ENCODE measurements around the gene PTPRT. TPM values are rescaled to one million over a fixed set of nuclear protein-coding genes. Genes with fewer than 3 reads are reported as not detected.

The PTPRT gene
- total and polyA plus RNA-seq, 2 experiments from 2014 or later, result not detected

GRCh38 chr20:42191140-42191860 is 998.4 kb downstream of the PTPRT start:
- ATAC-seq, result no peak
- no peak for TF ChIP-seq ZNF114 (CRISPR knock-in tag; IDR thresholded peaks at IDR 0.05)
- no peak for TF ChIP-seq REST (IDR thresholded peaks at IDR 0.05; ENCODE audit: unreplicated experiment)
- no peak for TF ChIP-seq STAT1 (IDR thresholded peaks at IDR 0.05; ENCODE audit: unreplicated experiment)
- TF ChIP-seq CTCF (conservative IDR thresholded peaks at IDR 0.05; ENCODE audit: low read depth in 2 of 2), result no peak
- no peak for TF ChIP-seq EZH2 (IDR thresholded peaks at IDR 0.05; ENCODE audit: low read depth, unreplicated experiment)
- no peak for TF ChIP-seq JUNB (IDR thresholded peaks at IDR 0.05; ENCODE audit: unreplicated experiment)
- no peak for TF ChIP-seq POLR2AphosphoS5 (IDR thresholded peaks at IDR 0.05; ENCODE audit: low read depth)
- no peak for TF ChIP-seq NANOG (IDR thresholded peaks at IDR 0.05; ENCODE audit: borderline replicate concordance)
- no peak for TF ChIP-seq CREB1 (CRISPR knock-in tag; IDR thresholded peaks at IDR 0.05; ENCODE audit: low read depth)

GRCh38 chr20:42190084-42190483 is 999.6 kb downstream of the PTPRT start:
- DNase-seq (ENCODE audit: low spot score) (no peak), ATAC-seq (no peak)
- Mint-ChIP-seq H3K27ac (no peak overlapping the region), H3K4me1 (no peaks in the 10 kb centered on the region), H3K27me3 (ENCODE audit: insufficient read depth, low read depth, poor library complexity) (peaks cover 2% of the 10 kb centered on the region), H3K4me3 (no peak overlapping the region), H3K36me3 (ENCODE audit: low read depth) (peaks cover 33% of the 10 kb centered on the region), H3K9me3 (peaks cover 98% of the 10 kb centered on the region)
- no peak overlapping the region for H2AFZ ChIP-seq
- H3K27ac ChIP-seq (ENCODE audit: low read depth), result no peak overlapping the region
- H3F3A ChIP-seq (replicated peaks; ENCODE audit: low read depth), result no peaks in the 10 kb centered on the region
- H3K4me3 ChIP-seq, result no peak overlapping the region
- no peaks in the 10 kb centered on the region for H4K20me1 ChIP-seq (replicated peaks; ENCODE audit: insufficient read depth)
- no peak overlapping the region for H3K4me2 ChIP-seq
- H3K4me1 ChIP-seq (ENCODE audit: insufficient read depth), result no peaks in the 10 kb centered on the region
- no peaks in the 10 kb centered on the region for H3K27me3 ChIP-seq (ENCODE audit: insufficient read depth)
- H3K9me2 ChIP-seq (ENCODE audit: insufficient read depth), result no peaks in the 10 kb centered on the region
- H3K36me3 ChIP-seq (ENCODE audit: insufficient read depth), result peaks cover 9% of the 10 kb centered on the region; the same call in 1 of the 2 replicates
- H3K79me2 ChIP-seq (replicated peaks; ENCODE audit: insufficient read depth), result no peaks in the 10 kb centered on the region
- TF ChIP-seq CTCF (conservative IDR thresholded peaks at IDR 0.05; ENCODE audit: low read depth in 2 of 2) (no peak), REST (IDR thresholded peaks at IDR 0.05; ENCODE audit: unreplicated experiment) (no peak)

More at GRCh38 chr20:42191140-42191860, 998.4 kb downstream of the PTPRT start:
- Mint-ChIP-seq H3K27ac (no peak overlapping the region), H3K4me3 (no peak overlapping the region), H3K4me1 (no peaks in the 10 kb centered on the region), H3K9me3 (peaks cover 96% of the 10 kb centered on the region), H3K27me3 (ENCODE audit: insufficient read depth, low read depth, poor library complexity) (peaks cover 2% of the 10 kb centered on the region), H3K36me3 (ENCODE audit: low read depth) (peaks cover 27% of the 10 kb centered on the region)
- Histone ChIP-seq H3K79me2 (replicated peaks; ENCODE audit: insufficient read depth) (no peaks in the 10 kb centered on the region), H3K9me2 (ENCODE audit: insufficient read depth) (no peaks in the 10 kb centered on the region), H3K4me2 (no peak overlapping the region), H3K4me3 (no peak overlapping the region), H3F3A (replicated peaks; ENCODE audit: low read depth) (no peaks in the 10 kb centered on the region), H2AFZ (no peak overlapping the region), H3K27ac (ENCODE audit: low read depth) (no peak overlapping the region), H3K27me3 (ENCODE audit: insufficient read depth) (no peaks in the 10 kb centered on the region), H4K20me1 (replicated peaks; ENCODE audit: insufficient read depth) (no peaks in the 10 kb centered on the region), H3K4me1 (ENCODE audit: insufficient read depth) (no peaks in the 10 kb centered on the region), H3K36me3 (ENCODE audit: insufficient read depth) (0 out of 2 replicates have a peak, but pooled peaks cover 6% of the 10 kb centered on the region)
- DNase-seq (ENCODE audit: low spot score), result no peak
